ENCODE results near the gene KNSTRN.

- TF ChIP-seq EP300 (IDR thresholded peaks at IDR 0.05) = no peak
- no peak for TF ChIP-seq MAFK (IDR thresholded peaks at IDR 0.05; ENCODE audit: partially characterized antibody)
- TF ChIP-seq ELK1 (IDR thresholded peaks at IDR 0.05; ENCODE audit: low read depth, low read length) = no peak
- no peak for TF ChIP-seq MAZ (IDR thresholded peaks at IDR 0.05; ENCODE audit: borderline replicate concordance, low read depth, low read length)
- TF ChIP-seq JUN (IDR thresholded peaks at IDR 0.05) = no peak
- no peak for TF ChIP-seq E2F6 (IDR thresholded peaks at IDR 0.05; ENCODE audit: borderline replicate concordance, low read depth)
- TF ChIP-seq RCOR1 (IDR thresholded peaks at IDR 0.05; ENCODE audit: low read depth, low read length) = no peak
- TF ChIP-seq MAX (IDR thresholded peaks at IDR 0.05) = no peak
- TF ChIP-seq CTCF (IDR thresholded peaks at IDR 0.05) = no peak
- no peak for TF ChIP-seq RAD21 (conservative IDR thresholded peaks at IDR 0.05 in 1 of 2, IDR thresholded peaks at IDR 0.05 in 1 of 2)
- no peak for TF ChIP-seq HOXA7 (CRISPR knock-in tag; IDR thresholded peaks at IDR 0.05)
- no peak for TF ChIP-seq POLR2A (IDR thresholded peaks at IDR 0.05; ENCODE audit: low read length)
These were observed 26.8 kb downstream of the KNSTRN start for GRCh38 chr15:40409366-40409765.

Data from A549 (cell line).